GM23248 (cell line): ENCODE measurements around the gene PIGB. TPM values are rescaled to one million over a fixed set of nuclear protein-coding genes. Genes with fewer than 3 reads are reported as not detected.
"Not testable (repeated sequence)": the region's sequence is repeated elsewhere in the genome, so short reads cannot be mapped to it uniquely, and the experiment has no call there.

Experiments
- DNase-seq: peaks from one replicate; pipeline ENCODE4 v3.0.0-alpha.2; 2015
- H2AFZ ChIP-seq: fragments of 200-600 bp; sonication (generic); 2 replicates; pipeline ENCODE4 v1.6.1; 2016; ENCODE audit warnings: antibody characterized with exemption
- H3F3A ChIP-seq: fragments of 200-600 bp; sonication (generic); 2 replicates; pipeline ENCODE4 v1.6.1; 2016; ENCODE audit warnings: mild to moderate bottlenecking, antibody characterized with exemption, mixed run types; ENCODE audit not compliant: insufficient read depth
- H3K27ac ChIP-seq: fragments of 200-600 bp; sonication (generic); 2 replicates; pipeline ENCODE4 v1.5.1; 2016; ENCODE audit warnings: mild to moderate bottlenecking
- H3K27me3 ChIP-seq: fragments of 200-600 bp; sonication (generic); replicated peaks from 2 replicates; pipeline ENCODE4 v1.6.1; 2016; ENCODE audit warnings: mild to moderate bottlenecking; ENCODE audit not compliant: insufficient read depth
- H3K36me3 ChIP-seq: fragments of 200-600 bp; sonication (generic); 2 replicates; pipeline ENCODE4 v1.6.1; 2016; ENCODE audit warnings: low read depth, mild to moderate bottlenecking
- H3K4me1 ChIP-seq: fragments of 200-600 bp; sonication (generic); 2 replicates; pipeline ENCODE4 v1.6.1; 2016; ENCODE audit warnings: mild to moderate bottlenecking; ENCODE audit not compliant: insufficient read depth
- H3K4me2 ChIP-seq: fragments of 200-600 bp; sonication (generic); one replicate; pipeline ENCODE4 v1.6.1; 2016; ENCODE audit warnings: mild to moderate bottlenecking; ENCODE audit not compliant: unreplicated experiment
- H3K4me3 ChIP-seq: fragments of 200-600 bp; sonication (generic); 2 replicates; pipeline ENCODE4 v1.5.1; 2016; ENCODE audit warnings: mild to moderate bottlenecking
- H3K79me2 ChIP-seq: fragments of 200-600 bp; sonication (generic); 2 replicates; pipeline ENCODE4 v1.6.1; 2016; ENCODE audit warnings: mild to moderate bottlenecking; ENCODE audit not compliant: insufficient read depth
- H3K9ac ChIP-seq: fragments of 200-600 bp; sonication (generic); 2 replicates; pipeline ENCODE4 v1.6.1; 2016; ENCODE audit warnings: mild to moderate bottlenecking
- H3K9me2 ChIP-seq: fragments of 200-600 bp; sonication (generic); 2 replicates; pipeline ENCODE4 v1.6.1; 2016; ENCODE audit warnings: mixed run types, mild to moderate bottlenecking, moderate library complexity; ENCODE audit not compliant: insufficient read depth
- H3K9me3 ChIP-seq: fragments of 200-600 bp; sonication (generic); one replicate; pipeline ENCODE4 v1.6.1; 2017; ENCODE audit warnings: low read depth
- H4K20me1 ChIP-seq: fragments of 200-600 bp; sonication (generic); 2 replicates; pipeline ENCODE4 v1.6.0; 2016; ENCODE audit not compliant: insufficient read depth
- EZH2 ChIP-seq: fragments of 200-600 bp; sonication (generic); IDR thresholded peaks from 2 replicates; pipeline ENCODE4 v1.6.1; 2018; ENCODE audit warnings: antibody characterized with exemption, mild to moderate bottlenecking; ENCODE audit not compliant: insufficient read depth, poor library complexity, severe bottlenecking
- EZH2phosphoT487 ChIP-seq: fragments of 200-600 bp; sonication (generic); IDR thresholded peaks from 2 replicates; pipeline ENCODE4 v1.6.1; 2018; ENCODE audit warnings: antibody characterized with exemption, moderate library complexity, mild to moderate bottlenecking, low read depth; ENCODE audit not compliant: insufficient read depth
- WGBS, 2 experiments: methylation state at CpG; one replicate each; pipeline ENCODE4 v1.1.6; 2015 to 2017; ENCODE audit warnings: low lambda C conversion rate in 2 of 2, low coverage in 1 of 2; ENCODE audit errors: missing lambda C conversion rate in 2 of 2; 5-methylcytosine and 5-hydroxymethylcytosine counted together
- in situ Hi-C: fragments of 300-500 bp; cut with MboI; formaldehyde crosslinking; loops from 2 replicates; pipeline ENCODE4 v1.15.0; 2020
- polyA plus RNA-seq: library from polyadenylated mRNA; unstranded; fragments of >200 nt; fragmentation: Nextera tagmentation; extraction: Ambion mirVana; gene quantifications from 2 replicates; pipeline ENCODE4 v1.2.1, GENCODE V29; 2016
- total RNA-seq: library from RNA; depleted of rRNA; stranded (reverse); fragments of >200 nt; shearing (Covaris generic); gene quantifications from 2 replicates; pipeline ENCODE4 v1.2.3, GENCODE V29; 2014

PIGB gene
- total and polyA plus RNA-seq, 2 experiments from 2014 or later: 10.4 to 17.2 TPM

- in situ Hi-C loops: no loop called here
- peak overlapping the region; percentile 25; the same call in 1 of the 2 replicates for H3K27ac ChIP-seq
- H3K4me2 ChIP-seq: peak overlapping the region; percentile 53
- TF ChIP-seq EZH2 (no peak), EZH2phosphoT487 (no peak)
- no peak overlapping the region for H3K9ac ChIP-seq
- H3K79me2 ChIP-seq: peaks cover 29% of the 10 kb centered on the region
- no peaks in the 10 kb centered on the region for H3K36me3 ChIP-seq
- no peaks in the 10 kb centered on the region for H3K9me3 ChIP-seq
- no peaks in the 10 kb centered on the region for H3K9me2 ChIP-seq
- peak overlapping the region; percentile 41; the same call in 1 of the 2 replicates for H3K4me3 ChIP-seq
- H3K4me1 ChIP-seq: peaks cover 24% of the 10 kb centered on the region
- no peaks in the 10 kb centered on the region for H3K27me3 ChIP-seq
- H3F3A ChIP-seq: peaks cover 42% of the 10 kb centered on the region
- no peak overlapping the region for H2AFZ ChIP-seq
- DNase-seq: peak; percentile 34
- H4K20me1 ChIP-seq: 0 out of 2 replicates have a peak, but pooled peaks cover 4% of the 10 kb centered on the region
These were observed 37.3 kb upstream of the PIGB start for GRCh38 chr15:55281517-55282228.

GRCh38 chr15:55282284-55282833 is 36.7 kb upstream of the PIGB start:
- 56% methylated on average over 5 of the region's 5 CpGs for WGBS, 2 experiments
- Histone ChIP-seq H3K4me1 (peaks cover 24% of the 10 kb centered on the region), H3K4me2 (peak overlapping the region; percentile 53), H3K9ac (no peak overlapping the region), H3K4me3 (peak overlapping the region; percentile 41; the same call in 1 of the 2 replicates), H3F3A (peaks cover 42% of the 10 kb centered on the region), H3K9me2 (no peaks in the 10 kb centered on the region), H3K36me3 (no peaks in the 10 kb centered on the region), H3K27me3 (no peaks in the 10 kb centered on the region), H4K20me1 (0 out of 2 replicates have a peak, but pooled peaks cover 4% of the 10 kb centered on the region), H3K27ac (peak overlapping the region; percentile 47), H3K9me3 (no peaks in the 10 kb centered on the region), H3K79me2 (peaks cover 33% of the 10 kb centered on the region), H2AFZ (no peak overlapping the region)
- peak; percentile 82 for DNase-seq
- TF ChIP-seq EZH2: no peak
- in situ Hi-C loops: no loop called here

GRCh38 chr15:55283379-55284147 is 35.5 kb upstream of the PIGB start:
- Histone ChIP-seq H3K4me1 (peaks cover 24% of the 10 kb centered on the region), H3K36me3 (no peaks in the 10 kb centered on the region), H3F3A (peaks cover 41% of the 10 kb centered on the region), H3K9me3 (no peaks in the 10 kb centered on the region), H3K9me2 (no peaks in the 10 kb centered on the region), H3K27ac (no peak overlapping the region), H2AFZ (no peak overlapping the region), H3K9ac (no peak overlapping the region), H4K20me1 (0 out of 2 replicates have a peak, but pooled peaks cover 4% of the 10 kb centered on the region), H3K4me3 (no peak overlapping the region), H3K27me3 (no peaks in the 10 kb centered on the region), H3K4me2 (no peak overlapping the region), H3K79me2 (peaks cover 37% of the 10 kb centered on the region)
- in situ Hi-C loops: no loop called here
- no peak for DNase-seq
- WGBS, 2 experiments: 98% methylated on average over 6 of the region's 6 CpGs
- TF ChIP-seq EZH2phosphoT487: no peak
- no peak for TF ChIP-seq EZH2

GRCh38 chr15:55284426-55284825 is 34.6 kb upstream of the PIGB start:
- H3K4me3 ChIP-seq: no peak overlapping the region
- no peaks in the 10 kb centered on the region for H3K36me3 ChIP-seq
- no peak overlapping the region for H3K27ac ChIP-seq
- no peaks in the 10 kb centered on the region for H3K27me3 ChIP-seq
- no peak overlapping the region for H2AFZ ChIP-seq
- H3F3A ChIP-seq: peaks cover 32% of the 10 kb centered on the region
- 97 to 100% methylated on average over 1 of the region's 1 CpG for WGBS, 2 experiments
- H4K20me1 ChIP-seq: no peaks in the 10 kb centered on the region
- in situ Hi-C loops: no loop called here
- no peak for DNase-seq
- H3K9me3 ChIP-seq: no peaks in the 10 kb centered on the region
- H3K4me1 ChIP-seq: peaks cover 24% of the 10 kb centered on the region
- no peak overlapping the region for H3K9ac ChIP-seq
- no peak overlapping the region for H3K4me2 ChIP-seq
- no peaks in the 10 kb centered on the region for H3K9me2 ChIP-seq
- no peak for TF ChIP-seq EZH2phosphoT487
- TF ChIP-seq EZH2: no peak
- H3K79me2 ChIP-seq: peaks cover 41% of the 10 kb centered on the region

- WGBS, 2 experiments: 97% methylated on average over 9 to 10 of the region's 10 CpGs
These were observed 32.4 kb upstream of the PIGB start for GRCh38 chr15:55286442-55287189.

More at GRCh38 chr15:55286442-55287189, 32.4 kb upstream of the PIGB start:
- H3K9ac ChIP-seq, H3K27ac ChIP-seq, H3K4me3 ChIP-seq, H2AFZ ChIP-seq, H3K9me2 ChIP-seq, in situ Hi-C loops, H3K9me3 ChIP-seq, H3K4me2 ChIP-seq, DNase-seq, H3K36me3 ChIP-seq, H4K20me1 ChIP-seq, H3K27me3 ChIP-seq: not testable (repeated sequence)
- H3K79me2 ChIP-seq: peaks cover 35% of the 10 kb centered on the region
- peaks cover 14% of the 10 kb centered on the region for H3F3A ChIP-seq
- H3K4me1 ChIP-seq: peaks cover 16% of the 10 kb centered on the region
